ENCODE results near the gene SPEN.
"Not testable (repeated sequence)": the region's sequence is repeated elsewhere in the genome, so short reads cannot be mapped to it uniquely, and the experiment has no call there.

Gene SPEN

GRCh38 chr1:15852036-15852827, 4.7 kb downstream of the SPEN start:
- no peak for DNase-seq

DNA sequence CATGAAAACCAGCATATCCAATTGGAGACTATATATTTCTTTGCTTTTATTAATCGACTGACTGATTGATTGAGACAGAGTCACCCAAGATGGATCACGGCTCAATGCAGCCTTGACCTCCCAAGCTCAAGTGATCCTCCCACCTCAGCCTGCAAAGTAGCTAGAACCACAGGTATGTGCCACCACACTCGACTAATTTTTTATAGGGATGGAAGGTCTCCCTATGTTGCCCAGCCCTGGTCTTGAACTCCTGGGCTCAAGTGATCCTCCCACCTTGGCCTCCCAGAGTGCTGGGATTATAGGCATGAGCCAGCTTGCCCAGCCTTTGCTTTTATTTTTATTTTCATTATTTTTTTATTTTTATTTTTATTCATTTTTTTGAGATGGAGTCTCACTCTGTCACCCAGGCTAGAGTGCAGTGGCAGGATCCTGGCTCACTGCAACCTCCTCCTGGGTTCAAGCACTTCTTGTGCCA, 5.4 kb downstream of the SPEN start:
- DNase-seq, result no peak

DNA sequence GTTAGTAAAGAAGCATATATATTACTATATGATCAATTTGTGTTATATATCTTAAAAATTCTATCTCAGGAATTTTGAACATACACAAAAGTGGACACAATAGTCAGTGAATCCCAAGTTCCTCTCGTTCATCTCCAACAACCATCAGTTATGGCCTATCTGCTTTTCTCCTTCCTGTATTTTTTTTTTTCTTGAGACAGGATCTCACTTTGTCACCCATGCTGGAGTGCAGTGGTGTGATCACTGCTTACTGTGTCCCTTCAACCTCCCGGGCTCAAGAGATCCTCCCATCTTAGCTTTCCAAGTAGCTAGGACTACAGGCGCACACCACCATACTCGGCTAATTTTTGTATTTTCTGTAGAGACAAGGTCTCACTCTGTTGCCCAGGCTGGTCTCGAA, 9.4 kb downstream of the SPEN start:
- no peak for DNase-seq

- no peak for DNase-seq
Observed at GRCh38 chr1:15858069-15858670, 10.7 kb downstream of the SPEN start.

DNA sequence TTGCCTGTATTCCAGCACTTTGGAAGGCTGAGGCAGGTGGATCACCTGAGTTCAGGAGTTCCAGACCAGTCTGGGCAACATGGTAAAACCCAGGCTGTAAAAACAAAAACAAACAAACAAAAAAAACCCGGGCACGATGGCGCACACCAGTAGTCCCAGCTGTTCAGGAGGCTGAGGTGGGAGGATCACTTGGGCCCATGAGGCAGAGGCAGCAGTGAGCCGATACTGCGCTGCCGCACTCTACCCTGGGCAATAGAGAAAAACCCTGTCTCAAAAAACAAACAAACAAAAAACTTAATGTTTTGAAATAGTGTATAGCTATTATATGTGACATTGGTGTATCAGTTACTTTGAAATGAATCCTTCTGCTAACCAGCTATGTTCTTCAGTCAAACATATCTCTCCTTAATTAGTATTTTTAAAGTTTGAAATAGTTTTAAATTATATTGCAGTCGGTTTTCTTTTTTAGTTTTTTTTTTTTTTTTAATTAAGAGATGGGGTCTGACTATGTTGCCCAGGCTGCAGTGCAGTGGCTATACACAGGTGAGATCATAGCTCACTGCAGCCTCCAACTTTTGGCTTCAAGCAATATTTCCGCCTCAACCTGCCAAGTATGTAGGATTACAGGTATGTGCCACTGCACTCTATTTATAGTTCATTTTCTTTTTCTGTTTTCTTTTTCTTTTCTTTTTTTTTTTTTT, 11.3 kb downstream of the SPEN start:
- no peak for DNase-seq

DNA sequence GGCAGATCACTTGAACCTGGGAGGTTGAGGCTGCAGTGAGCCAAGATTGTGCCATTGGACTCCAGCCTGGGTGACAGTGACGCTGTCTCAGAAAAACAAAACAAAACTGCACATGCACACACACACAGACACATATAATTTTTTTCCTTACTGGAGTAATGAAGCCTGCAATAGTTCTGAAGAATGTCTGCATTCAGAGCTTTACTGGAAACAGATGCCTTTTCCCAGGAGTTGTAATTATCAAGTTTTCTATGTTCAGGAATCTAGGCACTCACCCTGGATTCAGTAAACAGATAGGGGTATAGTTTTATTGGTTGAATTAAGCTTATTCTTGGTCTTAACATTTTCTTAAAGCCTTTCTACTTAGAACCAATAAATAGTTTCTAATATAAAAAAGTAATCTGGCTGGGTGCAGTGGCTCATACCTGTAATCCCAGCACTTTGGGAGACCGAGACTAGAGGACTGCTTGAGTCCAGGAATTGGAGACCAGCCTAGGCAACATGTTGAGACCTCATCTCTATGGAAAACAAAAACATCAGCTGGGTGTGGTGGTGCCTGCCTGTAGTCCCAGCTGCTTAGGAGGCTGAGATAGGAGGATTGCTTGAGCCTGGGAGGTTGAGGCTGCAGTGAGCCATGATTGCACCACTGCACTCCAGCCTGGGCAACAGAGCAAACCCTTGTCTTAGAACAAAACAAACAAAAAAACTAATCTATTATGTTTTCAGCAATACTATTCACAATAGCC, 15.8 kb downstream of the SPEN start:
- no peak for DNase-seq

DNA sequence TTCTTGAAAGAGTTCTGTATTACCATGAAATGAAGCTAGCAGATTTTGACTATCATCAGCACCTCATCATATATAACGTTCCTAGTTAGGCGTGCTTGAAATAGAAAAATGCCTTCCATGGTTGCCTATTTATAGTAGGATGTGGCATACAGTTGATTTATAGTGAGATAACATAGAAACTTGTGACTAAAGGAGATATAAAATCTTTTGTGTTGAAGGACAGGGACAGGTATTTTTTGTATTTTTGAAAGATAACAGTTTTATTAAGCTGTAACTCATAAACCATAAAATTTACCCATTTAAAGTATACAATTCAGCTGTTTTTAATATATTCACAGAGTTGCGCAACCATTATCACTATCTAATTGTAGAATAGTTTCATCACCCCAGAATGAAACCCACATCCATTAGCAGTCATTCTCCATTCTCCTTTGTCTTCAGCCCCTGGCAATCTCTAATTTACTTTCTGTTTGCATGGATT, 19.3 kb downstream of the SPEN start:
- no peak for DNase-seq

- DNase-seq, result no peak
Observed at GRCh38 chr1:15867288-15867687, 19.8 kb downstream of the SPEN start.

GRCh38 chr1:15869413-15869812, 21.9 kb downstream of the SPEN start:
- DNase-seq, result no peak

DNA sequence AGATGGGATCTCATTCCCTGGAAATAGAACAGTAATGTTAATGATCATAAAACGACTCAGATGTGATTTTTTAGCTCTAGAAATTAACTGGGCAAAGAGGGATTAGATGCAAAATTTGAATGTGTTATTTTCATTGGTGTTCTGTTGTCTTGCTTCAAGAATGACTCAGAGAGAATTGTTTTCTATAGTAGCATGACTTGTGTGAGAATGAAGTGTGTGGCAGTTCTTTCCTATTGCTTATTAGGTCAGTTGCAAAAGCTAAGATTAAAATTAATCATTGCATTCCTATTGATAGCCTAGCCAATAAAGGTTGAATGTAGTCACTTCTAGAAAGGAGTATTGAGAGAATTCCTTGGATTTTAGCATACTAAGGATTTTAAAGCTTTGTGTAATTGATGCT, 22.9 kb downstream of the SPEN start:
- DNase-seq, result no peak

- DNase-seq, result no peak
Observed at GRCh38 chr1:15874471-15874870, 27.0 kb downstream of the SPEN start.

DNA sequence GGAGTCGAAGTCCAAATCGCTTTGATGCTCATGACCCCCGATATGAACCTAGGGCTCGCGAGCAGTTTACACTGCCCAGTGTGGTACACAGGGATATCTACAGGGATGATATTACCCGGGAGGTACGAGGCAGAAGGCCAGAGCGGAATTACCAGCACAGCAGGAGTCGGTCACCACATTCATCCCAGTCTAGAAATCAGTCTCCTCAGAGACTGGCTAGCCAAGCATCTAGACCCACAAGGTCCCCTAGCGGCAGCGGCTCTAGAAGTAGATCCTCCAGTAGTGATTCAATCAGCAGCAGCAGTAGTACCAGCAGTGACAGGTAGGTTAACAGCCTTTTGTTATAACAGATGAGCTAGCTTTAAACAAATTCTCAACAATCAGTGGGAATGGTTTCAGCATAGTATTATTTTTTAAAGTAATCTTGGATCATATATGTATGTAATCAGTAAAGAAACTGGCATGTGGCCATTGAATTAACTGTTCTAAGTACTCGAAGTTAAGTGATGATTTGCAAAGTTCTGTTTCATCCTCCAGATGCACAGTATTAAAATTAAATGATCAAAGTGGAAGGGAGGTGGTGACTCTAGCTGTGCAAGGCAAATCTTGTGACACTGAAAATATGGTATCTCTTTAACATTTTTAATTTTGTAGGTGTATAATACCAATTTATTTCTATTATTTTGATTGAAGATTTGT, 29.0 kb downstream of the SPEN start:
- no peak for DNase-seq

GRCh38 chr1:15881961-15882360, 34.5 kb downstream of the SPEN start:
- DNase-seq, result no peak

- DNase-seq, result no peak
Observed at GRCh38 chr1:15882665-15883064, 35.2 kb downstream of the SPEN start.

DNA sequence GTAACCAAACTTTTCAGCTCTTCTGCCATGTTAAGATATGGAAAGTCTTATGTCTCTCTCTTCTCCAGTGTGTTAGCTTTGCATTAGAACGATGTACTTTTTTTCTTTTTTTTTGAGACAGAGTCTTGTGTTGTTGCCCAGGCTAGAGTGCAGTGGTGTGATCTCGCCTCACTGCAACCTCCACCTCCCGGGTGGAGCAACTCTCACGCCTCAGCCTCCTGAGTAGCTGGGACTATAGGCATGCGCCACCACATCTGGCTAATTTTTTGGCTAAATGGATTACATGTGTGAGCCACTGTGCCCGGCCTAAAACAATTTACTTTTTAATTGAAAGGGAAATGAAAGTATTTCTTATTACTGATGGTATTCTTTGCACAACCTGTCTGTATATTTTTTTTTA, 35.8 kb downstream of the SPEN start:
- DNase-seq, result no peak

DNA sequence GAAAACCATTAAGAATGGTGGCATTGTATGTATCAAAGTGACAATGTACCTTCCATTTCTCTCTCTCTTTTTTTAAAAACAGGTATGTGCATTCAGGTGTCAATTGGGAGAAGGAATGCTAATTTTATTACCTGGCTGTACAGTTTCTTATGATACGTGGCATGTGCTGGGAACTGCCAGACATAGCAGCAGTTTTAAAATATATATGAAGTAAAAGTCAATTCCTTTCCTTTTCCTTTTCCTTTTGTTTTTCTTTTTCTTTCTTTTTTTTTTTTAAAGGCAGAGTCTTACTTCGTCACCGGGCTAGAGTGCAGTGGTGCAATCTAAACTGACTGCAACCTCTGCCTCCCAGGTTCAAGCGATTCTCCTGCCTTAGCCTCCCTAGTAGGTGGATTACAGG, 37.0 kb downstream of the SPEN start:
- DNase-seq, result no peak

DNA sequence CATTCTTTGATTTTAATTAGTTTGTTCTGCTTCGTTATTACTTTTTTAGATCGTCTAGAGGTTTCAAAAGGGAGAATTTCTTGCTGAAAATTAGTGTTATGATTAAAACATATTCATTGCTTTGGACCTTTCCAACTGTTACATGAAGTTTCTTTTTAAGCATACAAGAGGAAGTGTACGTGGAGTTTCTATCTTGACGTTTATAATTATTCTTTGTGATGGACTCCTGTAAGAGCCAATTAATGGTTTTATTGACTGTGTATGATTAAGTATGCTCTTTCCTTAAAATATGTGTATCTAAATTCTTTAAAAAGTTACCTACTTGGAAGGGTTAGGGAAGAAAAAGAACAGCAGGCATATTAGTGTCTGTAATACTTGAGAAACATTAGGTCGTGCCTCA, 37.8 kb downstream of the SPEN start:
- DNase-seq, result peak; percentile 14

- peak; percentile 81 for DNase-seq
Observed at GRCh38 chr1:15885701-15886610, 38.4 kb downstream of the SPEN start.

- no peak for DNase-seq
Observed at GRCh38 chr1:15886611-15887167, 39.2 kb downstream of the SPEN start.

DNA sequence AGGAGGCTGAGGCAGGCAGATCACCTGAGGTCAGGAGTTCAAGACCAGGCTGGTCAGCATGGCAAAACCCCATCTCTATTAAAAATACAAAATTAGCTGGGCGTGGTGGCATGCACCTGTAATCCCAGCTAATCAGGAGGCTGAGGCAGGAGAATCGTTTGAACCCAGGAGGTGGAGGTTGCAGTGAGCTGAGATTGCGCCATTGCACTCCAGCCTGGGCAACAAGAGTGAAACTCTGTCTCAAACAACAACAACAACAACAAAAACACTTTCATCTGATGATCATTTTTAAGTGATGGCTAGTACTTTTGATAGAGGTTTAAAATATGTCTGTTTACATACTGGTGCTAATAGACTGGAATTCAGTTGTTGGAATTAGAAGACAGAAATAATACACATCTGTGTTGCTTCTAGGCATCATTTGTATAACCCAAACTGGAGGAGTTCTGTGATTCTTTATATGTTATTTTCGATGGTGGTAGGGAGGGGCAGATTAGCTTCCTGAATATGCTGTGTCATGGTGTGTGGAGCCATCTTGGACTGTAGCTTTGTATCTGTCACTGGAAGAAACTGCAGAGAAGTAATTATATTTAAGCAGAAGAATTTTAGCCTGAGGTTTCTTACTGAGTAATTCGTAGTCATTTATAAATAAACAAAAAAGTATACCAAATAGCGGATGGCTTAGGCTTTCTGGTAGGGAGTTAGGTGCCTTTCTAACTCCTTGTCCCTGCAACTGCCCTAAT, 45.5 kb downstream of the SPEN start:
- DNase-seq, result not testable (repeated sequence)
